Renal pelvis (tissue), 12 donors: Measurements from ENCODE around the gene H3-3A. TPM values are rescaled to one million over a fixed set of nuclear protein-coding genes. Genes with fewer than 3 reads are reported as not detected.

ENCODE experiments used
- DNase-seq: peaks from one replicate; pipeline ENCODE4 v3.0.0-alpha.2; 2013
- long read RNA-seq, 16 experiments: transcript quantifications; one replicate each; lab custom pipeline, GENCODE V29; 2026
- polyA plus RNA-seq, 3 donors: library from polyadenylated mRNA; unstranded; fragments of 120-200 nt; gene quantifications; one replicate each; pipeline ENCODE4 v1.2.1, GENCODE V29; 2013; ENCODE audit not compliant: insufficient read length in 3 of 3

Gene H3-3A
- 1,000 to 10,000 TPM; 1,024 to 1,273 (median 1,184) TPM for polyA plus RNA-seq
- long read RNA-seq, donor 1, transcript H3F3A-203 (4 exons, 1,088 nt) = major isoform, 605 of 939 reads
- long read RNA-seq, donor 1, transcript H3F3A-201 (3 exons, 1,308 nt) = minor isoform, 40 of 939 reads
- long read RNA-seq, donor 1, transcript H3F3A-202 (3 exons, 1,863 nt) = minor isoform, 13 of 939 reads
- long read RNA-seq, donor 1, partial matches to known transcripts = 255 of 939 reads
- long read RNA-seq, donor 1, other reads (novel, unspliced or antisense) = 25 of 939 reads
- long read RNA-seq, donor 2, transcript H3F3A-201 (3 exons, 1,308 nt) = minor isoform, 33 of 1,042 reads
- long read RNA-seq, donor 2, transcript H3F3A-203 (4 exons, 1,088 nt) = major isoform, 697 of 1,042 reads
- long read RNA-seq, donor 2, transcript H3F3A-202 (3 exons, 1,863 nt) = minor isoform, 12 of 1,042 reads
- long read RNA-seq, donor 2, partial matches to known transcripts = 266 of 1,042 reads
- long read RNA-seq, donor 2, other reads (novel, unspliced or antisense) = 31 of 1,042 reads
- long read RNA-seq, donor 3, transcript H3F3A-201 (3 exons, 1,308 nt) = minor isoform, 70 of 1,304 reads
- long read RNA-seq, donor 3, transcript H3F3A-203 (4 exons, 1,088 nt) = major isoform, 767 of 1,304 reads
- long read RNA-seq, donor 3, transcript H3F3A-202 (3 exons, 1,863 nt) = minor isoform, 17 of 1,304 reads
- long read RNA-seq, donor 3, partial matches to known transcripts = 427 of 1,304 reads
- long read RNA-seq, donor 3, other reads (novel, unspliced or antisense) = 22 of 1,304 reads
- long read RNA-seq, donor 4, transcript H3F3A-201 (3 exons, 1,308 nt) = minor isoform, 57 of 1,040 reads
- long read RNA-seq, donor 4, transcript H3F3A-202 (3 exons, 1,863 nt) = minor isoform, 18 of 1,040 reads
- long read RNA-seq, donor 4, transcript H3F3A-203 (4 exons, 1,088 nt) = major isoform, 630 of 1,040 reads
- long read RNA-seq, donor 4, partial matches to known transcripts = 298 of 1,040 reads
- long read RNA-seq, donor 4, other reads (novel, unspliced or antisense) = 37 of 1,040 reads
- long read RNA-seq, donor 5, transcript H3F3A-201 (3 exons, 1,308 nt) = minor isoform, 67 of 1,052 reads
- long read RNA-seq, donor 5, transcript H3F3A-203 (4 exons, 1,088 nt) = major isoform, 628 of 1,052 reads
- long read RNA-seq, donor 5, transcript H3F3A-202 (3 exons, 1,863 nt) = minor isoform, 14 of 1,052 reads
- long read RNA-seq, donor 5, partial matches to known transcripts = 306 of 1,052 reads
- long read RNA-seq, donor 5, other reads (novel, unspliced or antisense) = 37 of 1,052 reads
- long read RNA-seq, donor 6, transcript H3F3A-202 (3 exons, 1,863 nt) = minor isoform, 18 of 659 reads
- long read RNA-seq, donor 6, transcript H3F3A-203 (4 exons, 1,088 nt) = major isoform, 464 of 659 reads
- long read RNA-seq, donor 6, transcript H3F3A-201 (3 exons, 1,308 nt) = minor isoform, 43 of 659 reads
- long read RNA-seq, donor 6, partial matches to known transcripts = 118 of 659 reads
- long read RNA-seq, donor 6, other reads (novel, unspliced or antisense) = 16 of 659 reads
- long read RNA-seq, donor 7, transcript H3F3A-202 (3 exons, 1,863 nt) = minor isoform, 37 of 2,189 reads
- long read RNA-seq, donor 7, transcript H3F3A-203 (4 exons, 1,088 nt) = major isoform, 1,155 of 2,189 reads
- long read RNA-seq, donor 7, transcript H3F3A-201 (3 exons, 1,308 nt) = minor isoform, 104 of 2,189 reads
- long read RNA-seq, donor 7, partial matches to known transcripts = 828 of 2,189 reads
- long read RNA-seq, donor 7, other reads (novel, unspliced or antisense) = 63 of 2,189 reads
- long read RNA-seq, donor 8, transcript H3F3A-202 (3 exons, 1,863 nt) = minor isoform, 8 of 529 reads
- long read RNA-seq, donor 8, transcript H3F3A-203 (4 exons, 1,088 nt) = major isoform, 295 of 529 reads
- long read RNA-seq, donor 8, transcript H3F3A-201 (3 exons, 1,308 nt) = minor isoform, 33 of 529 reads
- long read RNA-seq, donor 8, partial matches to known transcripts = 193 of 529 reads
- long read RNA-seq, donor 8, other reads (novel, unspliced or antisense) = 0 of 529 reads
- long read RNA-seq, donor 9, transcript H3F3A-203 (4 exons, 1,088 nt) = major isoform, 882 of 1,542 reads
- long read RNA-seq, donor 9, transcript H3F3A-201 (3 exons, 1,308 nt) = minor isoform, 81 of 1,542 reads
- long read RNA-seq, donor 9, transcript H3F3A-202 (3 exons, 1,863 nt) = minor isoform, 19 of 1,542 reads
- long read RNA-seq, donor 9, partial matches to known transcripts = 508 of 1,542 reads
- long read RNA-seq, donor 9, other reads (novel, unspliced or antisense) = 51 of 1,542 reads
- long read RNA-seq, donor 10, transcript H3F3A-202 (3 exons, 1,863 nt) = minor isoform, 17 of 890 reads
- long read RNA-seq, donor 10, transcript H3F3A-201 (3 exons, 1,308 nt) = minor isoform, 44 of 890 reads
- long read RNA-seq, donor 10, transcript H3F3A-203 (4 exons, 1,088 nt) = major isoform, 609 of 890 reads
- long read RNA-seq, donor 10, partial matches to known transcripts = 195 of 890 reads
- long read RNA-seq, donor 10, other reads (novel, unspliced or antisense) = 25 of 890 reads
- long read RNA-seq, donor 11, transcript H3F3A-203 (4 exons, 1,088 nt) = major isoform, 681 of 1,171 reads
- long read RNA-seq, donor 11, transcript H3F3A-202 (3 exons, 1,863 nt) = minor isoform, 19 of 1,171 reads
- long read RNA-seq, donor 11, transcript H3F3A-201 (3 exons, 1,308 nt) = minor isoform, 64 of 1,171 reads
- long read RNA-seq, donor 11, partial matches to known transcripts = 370 of 1,171 reads
- long read RNA-seq, donor 11, other reads (novel, unspliced or antisense) = 37 of 1,171 reads
- long read RNA-seq, donor 12, transcript H3F3A-201 (3 exons, 1,308 nt) = minor isoform, 50 of 1,001 reads
- long read RNA-seq, donor 12, transcript H3F3A-202 (3 exons, 1,863 nt) = minor isoform, 15 of 1,001 reads
- long read RNA-seq, donor 12, transcript H3F3A-203 (4 exons, 1,088 nt) = major isoform, 725 of 1,001 reads
- long read RNA-seq, donor 12, partial matches to known transcripts = 180 of 1,001 reads
- long read RNA-seq, donor 12, other reads (novel, unspliced or antisense) = 30 of 1,001 reads
- long read RNA-seq, donor 13, transcript H3F3A-201 (3 exons, 1,308 nt) = minor isoform, 72 of 1,044 reads
- long read RNA-seq, donor 13, transcript H3F3A-202 (3 exons, 1,863 nt) = minor isoform, 11 of 1,044 reads
- long read RNA-seq, donor 13, transcript H3F3A-203 (4 exons, 1,088 nt) = major isoform, 473 of 1,044 reads
- long read RNA-seq, donor 13, partial matches to known transcripts = 469 of 1,044 reads
- long read RNA-seq, donor 13, other reads (novel, unspliced or antisense) = 17 of 1,044 reads
- long read RNA-seq, donor 14 = 0 reads
- long read RNA-seq, donor 15, transcript H3F3A-203 (4 exons, 1,088 nt) = major isoform, 624 of 933 reads
- long read RNA-seq, donor 15, transcript H3F3A-202 (3 exons, 1,863 nt) = minor isoform, 20 of 933 reads
- long read RNA-seq, donor 15, transcript H3F3A-201 (3 exons, 1,308 nt) = minor isoform, 54 of 933 reads
- long read RNA-seq, donor 15, partial matches to known transcripts = 199 of 933 reads
- long read RNA-seq, donor 15, other reads (novel, unspliced or antisense) = 36 of 933 reads
- long read RNA-seq, donor 16, transcript H3F3A-202 (3 exons, 1,863 nt) = minor isoform, 18 of 1,830 reads
- long read RNA-seq, donor 16, transcript H3F3A-201 (3 exons, 1,308 nt) = minor isoform, 86 of 1,830 reads
- long read RNA-seq, donor 16, transcript H3F3A-203 (4 exons, 1,088 nt) = major isoform, 1,008 of 1,830 reads
- long read RNA-seq, donor 16, partial matches to known transcripts = 662 of 1,830 reads
- long read RNA-seq, donor 16, other reads (novel, unspliced or antisense) = 54 of 1,830 reads

- DNase-seq = peak; percentile 96
Observed at GRCh38 chr1:226062558-226063223, at the start of gene H3-3A. TSS of gene H3-3A (plus strand) at chr1:226062716. CDS start at chr1:226064352, 1,636 bp downstream.

DNA sequence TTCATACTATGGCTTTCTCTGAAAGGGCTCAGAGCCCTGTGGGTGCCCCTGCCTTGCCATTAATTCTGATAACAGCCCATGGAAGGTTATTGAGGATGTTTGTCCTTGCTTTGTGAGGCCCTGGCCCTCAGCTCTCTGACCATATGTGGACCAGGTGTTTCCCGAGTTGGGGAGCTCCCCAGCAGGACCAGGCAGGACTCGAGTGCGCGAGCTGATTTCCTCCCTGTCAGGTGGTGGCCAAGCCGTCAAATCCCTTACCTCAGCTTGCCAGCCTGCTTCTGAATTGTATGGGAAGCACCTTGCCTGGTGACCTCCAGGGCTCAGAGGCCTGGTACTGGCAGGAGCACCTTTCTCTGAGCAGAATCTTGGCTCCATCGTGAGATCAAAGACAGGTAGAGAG, 45.4 kb upstream of the H3-3A start:
- no peak for DNase-seq

- no peak for DNase-seq
Observed at GRCh38 chr1:226019572-226019971, 42.9 kb upstream of the H3-3A start.

GRCh38 chr1:226021401-226021800, 41.1 kb upstream of the H3-3A start:
- no peak for DNase-seq

- no peak for DNase-seq
Observed at GRCh38 chr1:226021801-226022200, 40.7 kb upstream of the H3-3A start.

GRCh38 chr1:226023735-226024134, 38.8 kb upstream of the H3-3A start:
- no peak for DNase-seq

- DNase-seq = no peak
Observed at GRCh38 chr1:226026833-226027232, 35.7 kb upstream of the H3-3A start.

DNA sequence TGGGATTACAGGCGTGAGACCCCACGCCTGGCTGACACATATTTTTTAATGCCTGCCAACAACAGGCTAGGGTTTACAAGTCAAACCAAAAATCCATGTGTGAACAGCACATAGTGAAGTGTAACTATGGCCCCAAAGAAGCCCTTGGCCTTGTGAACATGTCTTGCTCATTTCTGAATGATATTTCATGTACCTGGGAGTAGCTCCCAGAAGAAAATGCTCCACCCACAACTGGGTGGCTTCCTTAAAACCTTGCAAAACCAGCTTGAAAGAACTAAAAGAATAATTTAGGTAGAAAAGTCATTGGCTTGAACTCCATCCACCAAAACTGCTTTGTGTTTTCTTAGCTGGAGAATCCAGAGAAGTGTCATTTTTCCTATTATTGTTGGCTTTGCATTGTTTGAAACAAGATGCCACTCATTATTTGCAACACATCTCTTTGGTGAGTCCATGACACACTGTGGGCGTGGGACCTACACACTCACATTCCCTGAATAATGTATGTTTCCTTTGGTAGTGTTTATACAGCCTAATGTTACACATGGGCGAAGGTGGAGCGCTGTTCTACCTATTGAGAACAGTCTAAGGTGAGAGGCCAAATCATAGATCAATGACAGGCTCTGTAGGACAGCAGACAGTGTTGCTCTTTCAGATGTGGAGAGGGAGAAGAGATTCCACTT, 34.8 kb upstream of the H3-3A start:
- DNase-seq = no peak

- DNase-seq = no peak
Observed at GRCh38 chr1:226029093-226029496, 33.4 kb upstream of the H3-3A start.

DNA sequence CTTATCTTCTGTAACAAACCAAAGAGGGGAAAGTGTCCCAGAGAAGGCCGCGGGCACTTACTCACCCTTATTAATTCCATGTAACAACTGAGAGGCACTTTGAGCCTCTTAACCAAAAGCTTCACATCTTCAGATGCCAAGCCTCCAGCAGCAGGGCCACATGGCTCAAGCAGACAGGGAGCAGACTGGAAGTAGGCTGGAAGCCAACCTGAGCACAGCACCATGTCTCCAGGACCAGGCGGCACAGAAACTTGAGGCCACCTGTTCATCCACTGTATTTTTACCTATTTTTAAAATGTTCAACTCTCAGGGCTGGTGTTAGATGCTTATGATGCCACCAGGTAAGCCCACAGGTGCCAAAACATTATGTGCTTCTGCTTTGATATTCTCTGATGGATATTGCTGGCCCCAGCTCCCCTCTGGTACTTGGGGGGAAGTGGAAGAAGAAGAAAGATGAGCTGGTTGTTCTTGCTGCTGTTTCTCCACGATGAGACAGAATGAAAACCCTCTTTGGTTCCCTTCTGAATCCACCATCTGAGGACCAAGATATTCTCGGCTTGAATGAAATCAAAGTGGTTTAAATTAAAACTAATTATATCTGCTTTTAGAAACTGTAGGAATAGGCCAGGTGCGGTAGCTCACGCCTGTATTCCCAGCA, 32.8 kb upstream of the H3-3A start:
- no peak for DNase-seq

- DNase-seq = no peak
Observed at GRCh38 chr1:226033582-226033981, 28.9 kb upstream of the H3-3A start.

GRCh38 chr1:226033991-226034390, 28.5 kb upstream of the H3-3A start:
- no peak for DNase-seq

DNA sequence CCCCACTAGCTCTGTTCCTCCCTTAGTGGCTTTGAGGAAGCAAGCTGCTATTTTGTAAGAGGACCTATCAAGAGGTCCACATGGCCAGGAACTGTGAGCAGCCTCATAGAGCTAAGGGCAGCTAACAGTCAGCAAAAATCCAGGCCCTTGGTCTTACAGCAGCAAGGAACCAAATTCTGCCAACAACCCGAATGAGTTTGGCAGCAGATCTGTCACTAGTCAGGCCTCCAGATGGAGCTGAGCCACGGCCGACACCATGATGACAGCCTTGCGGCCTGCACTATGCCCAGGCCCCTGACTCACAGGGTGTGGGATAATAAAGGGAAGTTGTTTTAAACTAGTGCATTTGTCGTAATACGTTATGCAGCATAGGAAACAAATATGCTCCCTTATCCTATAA, 28.0 kb upstream of the H3-3A start:
- no peak for DNase-seq

DNA sequence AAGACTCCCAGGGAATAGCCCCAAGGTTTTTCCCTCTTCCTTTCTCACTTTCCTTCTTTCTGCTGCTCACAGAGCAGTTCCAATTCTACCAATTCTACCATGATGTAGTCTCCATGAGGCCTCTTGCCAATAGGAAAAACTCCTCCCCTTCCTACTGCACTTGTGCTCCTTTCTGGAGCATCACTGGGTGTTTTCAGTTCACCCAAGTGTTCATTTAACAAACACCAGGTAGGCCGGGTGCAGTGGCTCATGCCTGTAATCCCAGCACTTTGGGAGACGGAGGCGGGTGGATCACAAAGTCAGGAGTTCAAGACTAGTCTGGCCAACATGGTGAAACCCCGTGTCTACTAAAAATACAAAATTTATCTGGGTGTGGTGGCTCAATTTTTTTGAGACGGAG, 26.6 kb upstream of the H3-3A start:
- DNase-seq = no peak

DNA sequence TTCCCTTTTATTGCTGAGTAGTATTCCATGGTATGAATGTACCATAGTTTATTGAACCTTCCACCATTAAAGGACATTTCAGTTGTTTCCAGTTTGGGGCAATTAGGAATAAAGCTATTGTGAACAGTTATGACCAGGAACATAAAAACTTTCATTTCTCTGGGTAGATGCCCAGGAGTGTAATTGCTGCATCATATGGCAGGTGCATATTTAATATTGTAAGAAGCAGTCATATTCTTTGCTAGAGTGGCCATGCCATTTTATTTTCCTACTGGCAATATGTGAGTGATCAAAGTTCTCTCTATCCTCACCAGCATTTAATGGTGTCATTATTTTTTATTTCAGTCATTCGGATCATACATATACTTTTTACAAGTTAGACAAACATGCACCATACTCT, 23.9 kb upstream of the H3-3A start:
- no peak for DNase-seq
